SK-N-SH (cell line): ENCODE data around the gene RAF1. TPM values are rescaled to one million over a fixed set of nuclear protein-coding genes. Genes with fewer than 3 reads are reported as not detected.

ENCODE experiments used
- CTCF ChIA-PET: fragments of 300-600, 350-600 bp; formaldehyde crosslinking; extraction: SDS; loops from one replicate; lab custom pipeline; 2021; lab: Yijun Ruan, JAX
- POLR2A ChIA-PET: fragments of 350-600 bp; sonication (Branson Sonifier 250); formaldehyde crosslinking; extraction: SDS; loops from one replicate; lab custom pipeline; 2020; ENCODE audit warnings: antibody characterized with exemption, inconsistent platforms; lab: Yijun Ruan, JAX
- DNase-seq: peaks from one replicate; pipeline ENCODE4 v3.0.0; 2012
- H2AFZ ChIP-seq: fragments of 200-600 bp; sonication (generic); 2 replicates; pipeline ENCODE4 v1.8.1; 2016; ENCODE audit warnings: antibody characterized with exemption, mild to moderate bottlenecking, low read depth
- H3F3A ChIP-seq: fragments of 200-600 bp; sonication (generic); replicated peaks from 2 replicates; pipeline ENCODE3; 2016; ENCODE audit warnings: antibody characterized with exemption, mild to moderate bottlenecking; ENCODE audit not compliant: insufficient read depth
- H3K27ac ChIP-seq, 2 experiments: fragments of 200-500 bp in 1 of 2; fragments of 200-600 bp in 1 of 2; sonication (Bioruptor generic) in 1 of 2; sonication (generic), shearing (Covaris generic) in 1 of 2; 2 replicates each; pipeline versions ENCODE4 v1.5.1 to v1.6.1; 2014 to 2016; ENCODE audit warnings: low read depth in 2 of 2, inconsistent platforms in 1 of 2, low read length in 1 of 2, mild to moderate bottlenecking in 1 of 2, mixed read lengths in 1 of 2
- H3K27me3 ChIP-seq: fragments of 200-600 bp; sonication (generic), shearing (Covaris generic); 2 replicates; pipeline ENCODE4 v1.6.1; 2016; ENCODE audit warnings: mixed run types; ENCODE audit not compliant: insufficient read depth
- H3K36me3 ChIP-seq, 2 experiments: fragments of 200-500 bp in 1 of 2; fragments of 200-600 bp in 1 of 2; sonication (Bioruptor generic) in 1 of 2; sonication (generic) in 1 of 2; replicated peaks in 1 of 2; 2 replicates each; pipeline versions ENCODE3 to v1.5.1; 2014 to 2016; ENCODE audit warnings: low read length in 1 of 2, mild to moderate bottlenecking in 1 of 2; ENCODE audit not compliant: insufficient read depth in 2 of 2, control insufficient read depth in 1 of 2
- H3K4me1 ChIP-seq, 2 experiments: fragments of 200-500 bp in 1 of 2; fragments of 200-600 bp in 1 of 2; sonication (Bioruptor generic) in 1 of 2; sonication (generic), shearing (Covaris generic) in 1 of 2; 2 replicates each; pipeline versions ENCODE4 v1.5.1 to v1.6.1; 2014 to 2016; ENCODE audit warnings: low read depth in 1 of 2, low read length in 1 of 2, mixed run types in 1 of 2; ENCODE audit not compliant: insufficient read depth in 2 of 2, control insufficient read depth in 1 of 2
- H3K4me2 ChIP-seq: fragments of 200-600 bp; sonication (generic), shearing (Covaris generic); 2 replicates; pipeline ENCODE4 v1.6.1; 2017; ENCODE audit warnings: mixed run types
- H3K4me3 ChIP-seq, 2 experiments: fragments of 200-500 bp in 1 of 2; fragments of 200-600 bp in 1 of 2; sonication (Bioruptor generic) in 1 of 2; sonication (generic), shearing (Covaris generic) in 1 of 2; 2 replicates each; pipeline versions ENCODE4 v1.5.1 to v1.8.1; 2014 to 2016; ENCODE audit warnings: low read depth in 2 of 2, inconsistent platforms in 1 of 2, low read length in 1 of 2, mild to moderate bottlenecking in 1 of 2, mixed read lengths in 1 of 2, moderate library complexity in 1 of 2
- H3K79me2 ChIP-seq: fragments of 200-600 bp; sonication (generic); 2 replicates; pipeline ENCODE4 v1.8.1; 2017; ENCODE audit warnings: mild to moderate bottlenecking; ENCODE audit not compliant: insufficient read depth
- H3K9ac ChIP-seq: fragments of 200-600 bp; sonication (generic); 2 replicates; pipeline ENCODE4 v1.6.1; 2017; ENCODE audit warnings: mixed run types
- H3K9me2 ChIP-seq: fragments of 200-600 bp; sonication (generic); 2 replicates; pipeline ENCODE4 v1.6.1; 2017; ENCODE audit warnings: mixed run types
- H3K9me3 ChIP-seq: fragments of 200-600 bp; sonication (generic); 2 replicates; pipeline ENCODE4 v1.6.1; 2017; ENCODE audit warnings: mixed run types, mild to moderate bottlenecking, moderate library complexity
- H4K20me1 ChIP-seq: fragments of 200-600 bp; sonication (generic); 2 replicates; pipeline ENCODE4 v1.6.1; 2017; ENCODE audit warnings: mild to moderate bottlenecking, mixed run types; ENCODE audit not compliant: insufficient read depth
- CHD2 ChIP-seq: fragments of 150-350 bp; IDR thresholded peaks from 2 replicates; pipeline ENCODE4 v1.6.1; 2018; ENCODE audit warnings: low read length; ENCODE audit not compliant: partially characterized antibody
- EP300 ChIP-seq, 2 experiments: IDR thresholded peaks; 2 replicates each; pipeline versions ENCODE4 v1.4.0 to v1.6.1; 2012; ENCODE audit warnings: borderline replicate concordance in 1 of 2, low read depth in 1 of 2, low read length in 1 of 2
- FOSL2 ChIP-seq: IDR thresholded peaks from 2 replicates; pipeline ENCODE4 v1.4.0; 2012; ENCODE audit warnings: low read depth, mild to moderate bottlenecking, moderate library complexity, borderline replicate concordance
- FOXJ3 ChIP-seq: sonication (generic); formaldehyde crosslinking; IDR thresholded peaks from 2 replicates; pipeline ENCODE4 v1.5.1; 2020; ENCODE audit warnings: mild to moderate bottlenecking, missing genetic modification reagents
- GATA2 ChIP-seq: sonication (generic); formaldehyde crosslinking; IDR thresholded peaks from 2 replicates; pipeline ENCODE4 v1.5.0; 2020; ENCODE audit warnings: mild to moderate bottlenecking, missing genetic modification reagents
- IRF3 ChIP-seq: fragments of 150-350 bp; IDR thresholded peaks from 2 replicates; pipeline ENCODE4 v1.6.1; 2016; ENCODE audit warnings: mild to moderate bottlenecking, low read depth, low read length
- JUND ChIP-seq: IDR thresholded peaks from 2 replicates; pipeline ENCODE4 v1.4.0; 2012
- MEF2A ChIP-seq: IDR thresholded peaks from 2 replicates; pipeline ENCODE4 v1.4.0; 2012; ENCODE audit warnings: low read depth, borderline replicate concordance
- NRF1 ChIP-seq: IDR thresholded peaks from 2 replicates; pipeline ENCODE4 v1.6.1; 2012; ENCODE audit warnings: low read depth, mild to moderate bottlenecking, low read length
- RCOR1 ChIP-seq: fragments of 150-350 bp; IDR thresholded peaks from 2 replicates; pipeline ENCODE4 v1.6.1; 2017; ENCODE audit warnings: antibody characterized with exemption, low read length
- RFX5 ChIP-seq: IDR thresholded peaks from 2 replicates; pipeline ENCODE4 v1.6.1; 2012; ENCODE audit warnings: mild to moderate bottlenecking, improper control_type of control experiment, low read length
- RXRA ChIP-seq: IDR thresholded peaks from 2 replicates; pipeline ENCODE4 v1.4.0; 2012; ENCODE audit warnings: low read depth, mild to moderate bottlenecking, borderline replicate concordance
- SMC3 ChIP-seq: IDR thresholded peaks from 2 replicates; pipeline ENCODE4 v1.6.1; 2012; ENCODE audit warnings: low read depth, low read length, improper control_type of control experiment
- USF1 ChIP-seq: IDR thresholded peaks from 2 replicates; pipeline ENCODE4 v1.4.0; 2012; ENCODE audit warnings: low read depth, borderline replicate concordance
- USF2 ChIP-seq: fragments of 150-350 bp; IDR thresholded peaks from 2 replicates; pipeline ENCODE4 v1.6.1; 2017; ENCODE audit warnings: antibody characterized with exemption, low read length, low read depth, borderline replicate concordance
- YY1 ChIP-seq: IDR thresholded peaks from 2 replicates; pipeline ENCODE4 v1.4.0; 2012; ENCODE audit warnings: low read depth, mild to moderate bottlenecking
- polyA plus RNA-seq, 3 experiments: library from polyadenylated mRNA; depleted of rRNA; stranded (reverse); fragments of >200 nt; gene quantifications; 2 replicates each; pipeline ENCODE4 v1.2.3, GENCODE V29; 2012
- TF ChIP-seq, protein P1 (sequence below): IDR thresholded peaks from 2 replicates; pipeline ENCODE4; 2012
- TF ChIP-seq, protein P2 (sequence below): IDR thresholded peaks from 2 replicates; pipeline ENCODE4 v1.4.0; 2012; ENCODE audit warnings: low read depth
- TF ChIP-seq, protein P3 (sequence below): IDR thresholded peaks from 2 replicates; pipeline ENCODE4 v1.4.0; 2012; ENCODE audit warnings: low read depth, borderline replicate concordance

The RAF1 gene
- polyA plus RNA-seq, 1 of the 3 experiments (the other 2 are of a cell fraction) = 58.7 TPM

- no peak for DNase-seq
- Histone ChIP-seq H3K9me2 (no peaks in the 10 kb centered on the region), H3K4me1 (no peaks in the 10 kb centered on the region), H3K4me3 (no peak overlapping the region), H4K20me1 (peaks cover 51% of the 10 kb centered on the region), H3K27ac (no peak overlapping the region), H3K9me3 (no peaks in the 10 kb centered on the region), H3K9ac (no peak overlapping the region), H3K4me2 (no peak overlapping the region), H3K79me2 (peaks cover 94% of the 10 kb centered on the region), H3K36me3 (peaks cover 13 to 21% of the 10 kb centered on the region in 2 experiments), H2AFZ (no peak overlapping the region), H3K27me3 (no peaks in the 10 kb centered on the region), H3F3A (peaks cover 4% of the 10 kb centered on the region)
- CTCF ChIA-PET = interaction anchor here (1.0 kb wide), 1 partner anchor 9 kb away, joined by 3 read pairs; no protein-coding TSS in a partner anchor
- POLR2A ChIA-PET = no interaction called here
- TF ChIP-seq YY1 (no peak), FOSL2 (no peak), NRF1 (no peak), CHD2 (no peak), RXRA (no peak), FOXJ3 (CRISPR knock-in tag) (no peak), MEF2A (no peak), JUND (no peak), EP300 (IDR thresholded peaks at IDR 0.05; ENCODE audit: borderline replicate concordance in 1 of 2, low read depth in 1 of 2, low read length in 1 of 2) (no peak), SMC3 (no peak), RFX5 (no peak), RCOR1 (no peak), GATA2 (CRISPR knock-in tag) (no peak), USF1 (no peak), USF2 (no peak), IRF3 (no peak)
- TF ChIP-seq, protein P1, sequence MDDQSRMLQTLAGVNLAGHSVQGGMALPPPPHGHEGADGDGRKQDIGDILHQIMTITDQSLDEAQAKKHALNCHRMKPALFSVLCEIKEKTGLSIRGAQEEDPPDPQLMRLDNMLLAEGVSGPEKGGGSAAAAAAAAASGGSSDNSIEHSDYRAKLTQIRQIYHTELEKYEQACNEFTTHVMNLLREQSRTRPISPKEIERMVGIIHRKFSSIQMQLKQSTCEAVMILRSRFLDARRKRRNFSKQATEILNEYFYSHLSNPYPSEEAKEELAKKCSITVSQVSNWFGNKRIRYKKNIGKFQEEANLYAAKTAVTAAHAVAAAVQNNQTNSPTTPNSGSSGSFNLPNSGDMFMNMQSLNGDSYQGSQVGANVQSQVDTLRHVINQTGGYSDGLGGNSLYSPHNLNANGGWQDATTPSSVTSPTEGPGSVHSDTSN = no peak
- TF ChIP-seq, protein P2, sequence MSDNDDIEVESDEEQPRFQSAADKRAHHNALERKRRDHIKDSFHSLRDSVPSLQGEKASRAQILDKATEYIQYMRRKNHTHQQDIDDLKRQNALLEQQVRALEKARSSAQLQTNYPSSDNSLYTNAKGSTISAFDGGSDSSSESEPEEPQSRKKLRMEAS = no peak
- TF ChIP-seq, protein P3, sequence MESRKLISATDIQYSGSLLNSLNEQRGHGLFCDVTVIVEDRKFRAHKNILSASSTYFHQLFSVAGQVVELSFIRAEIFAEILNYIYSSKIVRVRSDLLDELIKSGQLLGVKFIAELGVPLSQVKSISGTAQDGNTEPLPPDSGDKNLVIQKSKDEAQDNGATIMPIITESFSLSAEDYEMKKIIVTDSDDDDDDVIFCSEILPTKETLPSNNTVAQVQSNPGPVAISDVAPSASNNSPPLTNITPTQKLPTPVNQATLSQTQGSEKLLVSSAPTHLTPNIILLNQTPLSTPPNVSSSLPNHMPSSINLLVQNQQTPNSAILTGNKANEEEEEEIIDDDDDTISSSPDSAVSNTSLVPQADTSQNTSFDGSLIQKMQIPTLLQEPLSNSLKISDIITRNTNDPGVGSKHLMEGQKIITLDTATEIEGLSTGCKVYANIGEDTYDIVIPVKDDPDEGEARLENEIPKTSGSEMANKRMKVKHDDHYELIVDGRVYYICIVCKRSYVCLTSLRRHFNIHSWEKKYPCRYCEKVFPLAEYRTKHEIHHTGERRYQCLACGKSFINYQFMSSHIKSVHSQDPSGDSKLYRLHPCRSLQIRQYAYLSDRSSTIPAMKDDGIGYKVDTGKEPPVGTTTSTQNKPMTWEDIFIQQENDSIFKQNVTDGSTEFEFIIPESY = no peak
Observed at GRCh38 chr3:12620729-12621128, 43.2 kb downstream of the RAF1 start.
